IMR-90 (cell line): ENCODE measurements around the gene KLF12. TPM values are rescaled to one million over a fixed set of nuclear protein-coding genes. Genes with fewer than 3 reads are reported as not detected.

Source experiments
- ATAC-seq: fragments of 200-7000 bp; cut with Tn5 transposase; 2 replicates; pipeline ENCODE4 v1.9.1; 2020; ENCODE audit warnings: low read depth, mild to moderate bottlenecking, moderate library complexity
- BruUV-seq: library from RNA; stranded (reverse); fragments of 400-500 nt; replicated peaks from 2 replicates; lab custom pipeline; 2021; lab: Mats Ljungman, UMichigan
- CTCF ChIA-PET: fragments of 300-600 bp; formaldehyde crosslinking; extraction: SDS; loops from one replicate; lab custom pipeline; 2021; ENCODE audit warnings: antibody characterized with exemption; lab: Yijun Ruan, JAX
- POLR2A ChIA-PET: fragments of 300-600 bp; sonication (Branson Sonifier 250); formaldehyde crosslinking; loops from one replicate; lab custom pipeline; 2022; ENCODE audit warnings: antibody characterized with exemption; ENCODE audit not compliant: unreplicated experiment; lab: Charles Lee
- DNase-seq: peaks from one replicate; pipeline ENCODE4 v3.0.0; 2013
- H2AFZ ChIP-seq: replicated peaks from 2 replicates; pipeline ENCODE3; 2013; ENCODE audit warnings: low read length, mild to moderate bottlenecking; ENCODE audit not compliant: poor library complexity
- H2AK5ac ChIP-seq: 2 replicates; pipeline ENCODE4 v1.6.1; 2013; ENCODE audit warnings: low read depth, low read length, inconsistent platforms
- H2AK9ac ChIP-seq: replicated peaks from 2 replicates; pipeline ENCODE3; 2013; ENCODE audit warnings: mild to moderate bottlenecking, low read depth, low read length, moderate library complexity; ENCODE audit not compliant: poor library complexity
- H2BK120ac ChIP-seq: 2 replicates; pipeline ENCODE4 v1.6.1; 2013; ENCODE audit warnings: low read depth, low read length, inconsistent platforms
- H2BK15ac ChIP-seq: 3 replicates; pipeline ENCODE4 v1.6.1; 2013; ENCODE audit warnings: low read depth, low read length, inconsistent platforms
- H2BK20ac ChIP-seq: 2 replicates; pipeline ENCODE4 v1.6.1; 2013; ENCODE audit warnings: low read depth, mild to moderate bottlenecking, inconsistent platforms, low read length, moderate library complexity
- H2BK5ac ChIP-seq: 2 replicates; pipeline ENCODE4 v1.6.1; 2013; ENCODE audit warnings: mild to moderate bottlenecking, low read depth, low read length, inconsistent platforms; ENCODE audit not compliant: poor library complexity, severe bottlenecking
- H3K14ac ChIP-seq: replicated peaks from 2 replicates; pipeline ENCODE4 v1.6.1; 2013; ENCODE audit warnings: low read depth, low read length, inconsistent platforms
- H3K18ac ChIP-seq: 2 replicates; pipeline ENCODE4 v1.6.1; 2013; ENCODE audit warnings: low read depth, low read length, control low read depth
- H3K23ac ChIP-seq: 2 replicates; pipeline ENCODE4 v1.6.1; 2013; ENCODE audit warnings: low read depth, low read length, inconsistent platforms
- H3K27ac ChIP-seq: 2 replicates; pipeline ENCODE4 v1.5.1; 2013; ENCODE audit warnings: mild to moderate bottlenecking, control low read depth, low read length; ENCODE audit not compliant: insufficient read depth
- H3K27me3 ChIP-seq: 2 replicates; pipeline ENCODE4 v1.6.1; 2013; ENCODE audit warnings: low read length; ENCODE audit not compliant: control insufficient read depth, insufficient read depth
- H3K36me3 ChIP-seq: 2 replicates; pipeline ENCODE4 v1.6.1; 2013; ENCODE audit warnings: low read length, mixed read lengths; ENCODE audit not compliant: control insufficient read depth, insufficient read depth
- H3K4ac ChIP-seq: 2 replicates; pipeline ENCODE4 v1.6.1; 2013; ENCODE audit warnings: low read depth, low read length, inconsistent platforms
- H3K4me1 ChIP-seq: 2 replicates; pipeline ENCODE4 v1.6.1; 2013; ENCODE audit warnings: low read length, mixed read lengths; ENCODE audit not compliant: control insufficient read depth, insufficient read depth
- H3K4me2 ChIP-seq: 2 replicates; pipeline ENCODE4 v1.6.1; 2013; ENCODE audit warnings: low read depth, mild to moderate bottlenecking, control low read depth, low read length, moderate library complexity
- H3K4me3 ChIP-seq: 2 replicates; pipeline ENCODE4 v1.5.1; 2013; ENCODE audit warnings: low read depth, mild to moderate bottlenecking, control low read depth, low read length, moderate library complexity; ENCODE audit not compliant: insufficient read depth
- H3K56ac ChIP-seq: 2 replicates; pipeline ENCODE4 v1.6.1; 2013; ENCODE audit warnings: low read length, inconsistent platforms; ENCODE audit not compliant: insufficient read depth; ENCODE audit errors: extremely low read depth
- H3K79me1 ChIP-seq, 2 experiments: 2 replicates each; pipeline ENCODE4 v1.6.1; 2013; ENCODE audit warnings: low read length in 2 of 2, inconsistent platforms in 1 of 2, low read depth in 1 of 2
- H3K9ac ChIP-seq: 2 replicates; pipeline ENCODE4 v1.6.1; 2013; ENCODE audit warnings: low read depth, low read length, control low read depth
- H3K9me1 ChIP-seq: 2 replicates; pipeline ENCODE4 v1.6.1; 2013; ENCODE audit warnings: low read length, inconsistent platforms; ENCODE audit not compliant: insufficient read depth
- H3K9me3 ChIP-seq: 2 replicates; pipeline ENCODE4 v1.6.1; 2013; ENCODE audit warnings: low read length; ENCODE audit not compliant: control insufficient read depth, insufficient read depth
- H4K20me1 ChIP-seq: 2 replicates; pipeline ENCODE4 v1.6.1; 2013; ENCODE audit warnings: low read length, inconsistent platforms; ENCODE audit not compliant: insufficient read depth
- H4K5ac ChIP-seq: 2 replicates; pipeline ENCODE4 v1.6.1; 2013; ENCODE audit warnings: mild to moderate bottlenecking, low read depth, low read length, control low read depth
- H4K8ac ChIP-seq, 2 experiments: 2 replicates each; pipeline ENCODE4 v1.6.1; 2013; ENCODE audit warnings: low read depth in 2 of 2, low read length in 2 of 2, control low read depth in 1 of 2, inconsistent platforms in 1 of 2
- H4K91ac ChIP-seq: 2 replicates; pipeline ENCODE4 v1.6.1; 2013; ENCODE audit warnings: low read depth, low read length, inconsistent platforms; ENCODE audit not compliant: insufficient read depth
- BHLHE40 ChIP-seq: fragments of 150-350 bp; IDR thresholded peaks from 2 replicates; pipeline ENCODE4 v1.6.1; 2016; ENCODE audit warnings: mild to moderate bottlenecking, low read depth, low read length
- FOS ChIP-seq: fragments of 150-350 bp; IDR thresholded peaks from 2 replicates; pipeline ENCODE4 v1.6.1; 2016; ENCODE audit warnings: low read depth, low read length
- MXI1 ChIP-seq: IDR thresholded peaks from 2 replicates; pipeline ENCODE4 v1.6.1; 2012; ENCODE audit warnings: low read depth, mild to moderate bottlenecking, low read length, moderate library complexity, borderline replicate concordance
- RAD21 ChIP-seq: IDR thresholded peaks from 2 replicates; pipeline ENCODE4 v1.6.1; 2012; ENCODE audit warnings: low read length, improper control_type of control experiment
- RFX5 ChIP-seq: IDR thresholded peaks from 2 replicates; pipeline ENCODE4 v1.8.0; 2012; ENCODE audit warnings: low read depth, mild to moderate bottlenecking, low read length, moderate library complexity
- USF2 ChIP-seq: fragments of 150-350 bp; IDR thresholded peaks from 2 replicates; pipeline ENCODE4 v1.6.1; 2017; ENCODE audit warnings: mild to moderate bottlenecking, antibody characterized with exemption, low read length, low read depth
- WGBS, 2 experiments: methylation state at CpG; one replicate each; pipeline versions ENCODE4 v1.1.5 to v1.1.7; 2013; ENCODE audit warnings: missing lambda C conversion rate in 2 of 2; ENCODE audit not compliant: insufficient read length in 1 of 2; ENCODE audit errors: extremely low coverage in 2 of 2; 5-methylcytosine and 5-hydroxymethylcytosine counted together
- dilution Hi-C: fragments of 300-500 bp; cut with HindIII; formaldehyde crosslinking; loops from one replicate; pipeline ENCODE4 v1.14.3; 2018; ENCODE audit warnings: low sequenced_read_pairs; ENCODE audit not compliant: unreplicated experiment
- in situ Hi-C: fragments of 300-500 bp; cut with MboI; formaldehyde crosslinking; loops from 3 replicates; pipeline ENCODE4 v1.14.3; 2019; ENCODE audit warnings: low sequenced_read_pairs, inconsistent platforms, mixed read lengths
- intact Hi-C: fragments of 100-400 bp; cut with micrococcal nuclease; formaldehyde crosslinking; loops from 2 replicates; pipeline ENCODE4 v1.10.0; 2022
- polyA plus RNA-seq, 3 experiments: library from polyadenylated mRNA; depleted of rRNA; stranded (reverse); fragments of >200 nt; gene quantifications; 2 replicates each; pipeline ENCODE4 v1.2.3, GENCODE V29; 2012; ENCODE audit warnings: low replicate concordance in 1 of 3
- total RNA-seq: library from RNA; depleted of rRNA; stranded (reverse); fragments of >200 nt; gene quantifications from 2 replicates; pipeline ENCODE4 v1.2.3, GENCODE V29; 2012
- TF ChIP-seq, protein P1 (sequence below): fragments of 150-350 bp; IDR thresholded peaks from 2 replicates; pipeline ENCODE4 v1.6.1; 2016; ENCODE audit warnings: low read depth, mild to moderate bottlenecking, low read length, moderate library complexity, borderline replicate concordance

The KLF12 gene
- total and polyA plus RNA-seq, 2 of the 4 experiments (the other 2 are of a cell fraction) = 8.8 to 44.8 TPM

GRCh38 chr13:74158571-74159352 is 24.6 kb upstream of the KLF12 start (continued):
- TF ChIP-seq FOS (no peak), RAD21 (no peak)

DNA sequence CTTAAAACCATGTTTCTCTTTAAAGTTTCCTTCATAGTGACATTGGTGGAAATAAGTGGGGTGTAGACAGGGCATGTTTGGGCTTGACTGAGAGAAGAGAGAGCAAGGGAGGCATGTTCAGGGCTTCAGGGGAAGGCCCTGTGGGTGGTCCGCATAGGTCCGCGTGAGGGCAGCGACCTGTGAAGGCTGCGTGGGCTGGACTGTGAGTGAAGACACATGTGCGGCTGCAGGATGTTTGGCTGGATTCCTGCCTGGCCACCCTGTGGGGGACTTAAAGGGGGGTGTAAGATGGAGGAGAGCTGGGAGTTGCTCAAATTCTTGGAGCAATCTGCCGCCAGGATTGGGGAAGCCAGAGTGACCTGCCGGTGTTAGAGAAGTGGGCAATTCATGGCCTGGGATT is 23.8 kb upstream of the KLF12 start:
- TF ChIP-seq MXI1 = no peak
- TF ChIP-seq, protein P1, sequence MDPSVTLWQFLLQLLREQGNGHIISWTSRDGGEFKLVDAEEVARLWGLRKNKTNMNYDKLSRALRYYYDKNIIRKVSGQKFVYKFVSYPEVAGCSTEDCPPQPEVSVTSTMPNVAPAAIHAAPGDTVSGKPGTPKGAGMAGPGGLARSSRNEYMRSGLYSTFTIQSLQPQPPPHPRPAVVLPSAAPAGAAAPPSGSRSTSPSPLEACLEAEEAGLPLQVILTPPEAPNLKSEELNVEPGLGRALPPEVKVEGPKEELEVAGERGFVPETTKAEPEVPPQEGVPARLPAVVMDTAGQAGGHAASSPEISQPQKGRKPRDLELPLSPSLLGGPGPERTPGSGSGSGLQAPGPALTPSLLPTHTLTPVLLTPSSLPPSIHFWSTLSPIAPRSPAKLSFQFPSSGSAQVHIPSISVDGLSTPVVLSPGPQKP = no peak
- TF ChIP-seq BHLHE40 = no peak
- no peak for TF ChIP-seq RFX5
- TF ChIP-seq USF2 = no peak
- no peak overlapping the region for H3K9ac ChIP-seq
- H3K4me2 ChIP-seq = peak overlapping the region; percentile 23
- peak overlapping the region; percentile 18 for H4K91ac ChIP-seq
- 0% methylated on average over 2 of the region's 8 CpGs; no CpG with 5 or more reads in 1 of the 2 experiments for WGBS, 2 experiments
- no peak overlapping the region for H2AK5ac ChIP-seq
- H4K8ac ChIP-seq = peak overlapping the region; percentile 62 to 65
- no peaks in the 10 kb centered on the region for H3K79me1 ChIP-seq
- H2BK5ac ChIP-seq = peak overlapping the region; percentile 0
- intact Hi-C loops (no loop called here), dilution Hi-C loops (no loop called here), in situ Hi-C loops (no loop called here)
- H3K9me3 ChIP-seq = no peaks in the 10 kb centered on the region
- ATAC-seq (peak; percentile 27; the same call in 1 of the 2 replicates), DNase-seq (peak; percentile 47)
- peak overlapping the region; percentile 47 for H3K18ac ChIP-seq
- ChIA-PET CTCF (no interaction called here), POLR2A (no interaction called here)
- H3K14ac ChIP-seq = no peak overlapping the region
- peak overlapping the region; percentile 42 for H2BK120ac ChIP-seq
- peak overlapping the region; percentile 3; the same call in 1 of the 2 replicates for H3K23ac ChIP-seq
- 0 out of 2 replicates have a peak overlapping the region, but pooled peaks have one; percentile 17 for H3K27ac ChIP-seq
- no peak overlapping the region for H3K4me3 ChIP-seq
- H3K27me3 ChIP-seq = no peaks in the 10 kb centered on the region
- H4K5ac ChIP-seq = peak overlapping the region; percentile 38
- no peak overlapping the region for H3K56ac ChIP-seq
- H2AFZ ChIP-seq = peak overlapping the region; percentile 75
- H3K4ac ChIP-seq = peak overlapping the region; percentile 1
- H3K9me1 ChIP-seq = no peaks in the 10 kb centered on the region
- H3K36me3 ChIP-seq = no peaks in the 10 kb centered on the region
- H2BK15ac ChIP-seq = no peak overlapping the region; the same call in 2 of the 3 replicates
- H3K4me1 ChIP-seq = peaks cover 8% of the 10 kb centered on the region
- no peak overlapping the region for H2AK9ac ChIP-seq
- peak overlapping the region; percentile 7; the same call in 1 of the 2 replicates for H2BK20ac ChIP-seq
- no peaks in the 10 kb centered on the region for H4K20me1 ChIP-seq
- no TSS peak for BruUV-seq
